ENCODE measurements around the gene PPTC7. TPM values are rescaled to one million over a fixed set of nuclear protein-coding genes. Genes with fewer than 3 reads are reported as not detected.
"Not testable (repeated sequence)": the region's sequence is repeated elsewhere in the genome, so short reads cannot be mapped to it uniquely, and the experiment has no call there.

Gene PPTC7
- total RNA-seq, 4 donors from 2014 or later = 20.8 to 49.1 (median 23.4) TPM

- ATAC-seq (ENCODE audit: low FRiP score) (peak; percentile 100), DNase-seq (ENCODE audit: low spot score) (peak; percentile 91)
- no peak for TF ChIP-seq CTCF (IDR thresholded peaks at IDR 0.05)
These were observed 30.9 kb upstream of the PPTC7 start, which contains the start of gene TCTN1 for GRCh38 chr12:110613771-110614684. TSS of gene TCTN1 (plus strand) at chr12:110614129. CDS start at chr12:110614183, 54 bp downstream.

GRCh38 chr12:110613071-110613770 is 30.1 kb upstream of the PPTC7 start:
- TF ChIP-seq CTCF (IDR thresholded peaks at IDR 0.05) = no peak
- ATAC-seq (ENCODE audit: low FRiP score) (no peak), DNase-seq (ENCODE audit: low spot score) (no peak)

- ATAC-seq (ENCODE audit: low FRiP score) (no peak), DNase-seq (ENCODE audit: low spot score) (no peak)
- TF ChIP-seq CTCF (IDR thresholded peaks at IDR 0.05) = no peak
These were observed 23.1 kb upstream of the PPTC7 start for GRCh38 chr12:110606253-110606611.

GRCh38 chr12:110602085-110602814 is 19.1 kb upstream of the PPTC7 start:
- not testable (repeated sequence) for DNase-seq (ENCODE audit: low spot score)
- peak in 1 of 3 donors; percentile 9 for TF ChIP-seq CTCF (IDR thresholded peaks at IDR 0.05)
- ATAC-seq (ENCODE audit: low FRiP score) = peak; percentile 53

- no peak for ATAC-seq (ENCODE audit: low FRiP score)
These were observed 17.1 kb upstream of the PPTC7 start for GRCh38 chr12:110600254-110600653.

GRCh38 chr12:110599334-110599733 is 16.2 kb upstream of the PPTC7 start:
- DNase-seq (ENCODE audit: low spot score) = no peak
- no peak for ATAC-seq (ENCODE audit: low FRiP score)
- no peak for TF ChIP-seq CTCF (IDR thresholded peaks at IDR 0.05)

More at GRCh38 chr12:110600254-110600653, 17.1 kb upstream of the PPTC7 start:
- no peak for DNase-seq (ENCODE audit: low spot score)
- no peak for TF ChIP-seq CTCF (IDR thresholded peaks at IDR 0.05)
